Nephron progenitor cell (in vitro differentiated cells): ENCODE data around the gene AKAP12.
"Not testable (repeated sequence)": the region's sequence is repeated elsewhere in the genome, so short reads cannot be mapped to it uniquely, and the experiment has no call there.

Experiments used
- DNase-seq: peaks from one replicate; pipeline ENCODE4 v3.0.0; 2021
- H3K27ac Mint-ChIP-seq: 2 replicates; pipeline ENCODE4 v1.8.0; 2021; ENCODE audit warnings: mild to moderate bottlenecking, moderate library complexity, mixed read lengths
- H3K27me3 Mint-ChIP-seq: 2 replicates; pipeline ENCODE4 v1.8.0; 2021; ENCODE audit warnings: mild to moderate bottlenecking, low read depth, mixed read lengths; ENCODE audit not compliant: poor library complexity
- H3K36me3 Mint-ChIP-seq: 2 replicates; pipeline ENCODE4 v1.8.0; 2021; ENCODE audit warnings: low read depth, mixed read lengths
- H3K4me1 Mint-ChIP-seq: 2 replicates; pipeline ENCODE4 v1.8.0; 2021; ENCODE audit warnings: mixed read lengths
- H3K4me3 Mint-ChIP-seq: 2 replicates; pipeline ENCODE4 v1.8.0; 2021; ENCODE audit warnings: mild to moderate bottlenecking, moderate library complexity, mixed read lengths
- H3K9me3 Mint-ChIP-seq: 2 replicates; pipeline ENCODE4 v1.8.0; 2021; ENCODE audit warnings: mild to moderate bottlenecking, moderate library complexity, mixed read lengths
- TF ChIP-seq, protein P1 (sequence below): fragments of 200-600 bp; sonication (generic); IDR thresholded peaks from 2 replicates; pipeline ENCODE4 v1.5.0; 2021; ENCODE audit warnings: antibody characterized with exemption

Gene AKAP12

GRCh38 chr6:151338651-151339200 lies 99.0 kb downstream of the AKAP12 start:
- H3K27me3 Mint-ChIP-seq = no peaks in the 10 kb centered on the region
- TF ChIP-seq, protein P1, sequence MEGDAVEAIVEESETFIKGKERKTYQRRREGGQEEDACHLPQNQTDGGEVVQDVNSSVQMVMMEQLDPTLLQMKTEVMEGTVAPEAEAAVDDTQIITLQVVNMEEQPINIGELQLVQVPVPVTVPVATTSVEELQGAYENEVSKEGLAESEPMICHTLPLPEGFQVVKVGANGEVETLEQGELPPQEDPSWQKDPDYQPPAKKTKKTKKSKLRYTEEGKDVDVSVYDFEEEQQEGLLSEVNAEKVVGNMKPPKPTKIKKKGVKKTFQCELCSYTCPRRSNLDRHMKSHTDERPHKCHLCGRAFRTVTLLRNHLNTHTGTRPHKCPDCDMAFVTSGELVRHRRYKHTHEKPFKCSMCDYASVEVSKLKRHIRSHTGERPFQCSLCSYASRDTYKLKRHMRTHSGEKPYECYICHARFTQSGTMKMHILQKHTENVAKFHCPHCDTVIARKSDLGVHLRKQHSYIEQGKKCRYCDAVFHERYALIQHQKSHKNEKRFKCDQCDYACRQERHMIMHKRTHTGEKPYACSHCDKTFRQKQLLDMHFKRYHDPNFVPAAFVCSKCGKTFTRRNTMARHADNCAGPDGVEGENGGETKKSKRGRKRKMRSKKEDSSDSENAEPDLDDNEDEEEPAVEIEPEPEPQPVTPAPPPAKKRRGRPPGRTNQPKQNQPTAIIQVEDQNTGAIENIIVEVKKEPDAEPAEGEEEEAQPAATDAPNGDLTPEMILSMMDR = no peak
- H3K27ac Mint-ChIP-seq = no peak overlapping the region
- no peak overlapping the region for H3K4me3 Mint-ChIP-seq
- no peaks in the 10 kb centered on the region for H3K9me3 Mint-ChIP-seq
- H3K4me1 Mint-ChIP-seq = peaks cover 26% of the 10 kb centered on the region
- no peak for DNase-seq
- H3K36me3 Mint-ChIP-seq = peaks cover 61% of the 10 kb centered on the region

GRCh38 chr6:151339369-151339768 lies 99.6 kb downstream of the AKAP12 start:
- H3K4me3 Mint-ChIP-seq = no peak overlapping the region
- peak overlapping the region; percentile 4 for H3K27ac Mint-ChIP-seq
- no peak for DNase-seq
- H3K27me3 Mint-ChIP-seq = no peaks in the 10 kb centered on the region
- H3K4me1 Mint-ChIP-seq = peaks cover 22% of the 10 kb centered on the region
- TF ChIP-seq, protein P1 = no peak
- H3K36me3 Mint-ChIP-seq = peaks cover 62% of the 10 kb centered on the region
- H3K9me3 Mint-ChIP-seq = no peaks in the 10 kb centered on the region

- Mint-ChIP-seq H3K27ac (no peak overlapping the region), H3K27me3 (no peaks in the 10 kb centered on the region)
Observed at GRCh38 chr6:151340219-151340978, 100.6 kb downstream of the AKAP12 start.

DNA sequence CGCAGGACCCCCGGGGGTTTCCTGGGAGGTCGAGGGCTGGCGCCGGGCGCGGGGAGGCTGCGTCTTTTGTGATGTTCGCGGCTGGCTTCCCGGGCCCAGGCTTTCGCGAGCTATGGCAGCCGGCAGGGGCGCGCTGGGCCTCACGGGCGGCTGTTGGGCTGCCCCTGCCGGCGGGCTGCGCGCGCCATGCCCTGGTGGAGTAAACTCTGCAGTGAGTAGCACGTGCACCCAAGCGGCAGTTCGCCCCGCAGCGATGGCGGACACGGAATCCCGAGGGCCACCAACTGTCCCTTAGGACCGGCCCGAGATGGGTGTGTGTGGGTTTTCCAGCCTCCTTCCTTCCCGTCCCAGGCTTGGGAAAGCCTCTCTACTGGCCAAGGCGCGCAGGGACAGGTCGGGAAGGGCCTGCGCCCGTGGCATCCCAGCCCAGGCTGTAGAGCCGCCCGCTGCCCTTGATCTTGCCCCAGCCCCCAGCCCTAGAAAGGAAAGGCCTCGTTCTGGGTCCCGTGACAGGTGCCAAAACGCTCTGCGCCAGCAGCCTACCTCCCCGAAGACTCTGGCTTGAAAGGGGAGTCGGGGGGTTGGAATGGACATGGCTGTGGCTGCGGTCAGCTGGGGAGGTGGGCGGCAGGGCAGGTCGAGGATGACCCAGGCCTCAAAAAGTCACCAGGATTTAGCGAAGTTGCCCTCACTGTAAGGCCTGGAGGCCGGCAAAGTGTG lies 101.9 kb downstream of the AKAP12 start:
- Mint-ChIP-seq H3K27me3 (no peaks in the 10 kb centered on the region), H3K9me3 (no peaks in the 10 kb centered on the region), H3K27ac (peak overlapping the region; percentile 84), H3K36me3 (peaks cover 63% of the 10 kb centered on the region), H3K4me3 (no peak overlapping the region), H3K4me1 (peaks cover 16% of the 10 kb centered on the region)
- TF ChIP-seq, protein P1 = no peak
- DNase-seq = no peak

More at GRCh38 chr6:151340219-151340978, 100.6 kb downstream of the AKAP12 start:
- peaks cover 58% of the 10 kb centered on the region for H3K36me3 Mint-ChIP-seq
- TF ChIP-seq, protein P1 = no peak
- no peaks in the 10 kb centered on the region for H3K9me3 Mint-ChIP-seq
- H3K4me3 Mint-ChIP-seq = no peak overlapping the region
- peaks cover 19% of the 10 kb centered on the region for H3K4me1 Mint-ChIP-seq
- DNase-seq = no peak

GRCh38 chr6:151342750-151343149 lies 103.0 kb downstream of the AKAP12 start:
- not testable (repeated sequence) for H3K27me3 Mint-ChIP-seq, H3K27ac Mint-ChIP-seq, DNase-seq, H3K4me3 Mint-ChIP-seq, H3K9me3 Mint-ChIP-seq
- Mint-ChIP-seq H3K36me3 (peaks cover 68% of the 10 kb centered on the region), H3K4me1 (peaks cover 17% of the 10 kb centered on the region)

GRCh38 chr6:151349651-151350270 lies 110.0 kb downstream of the AKAP12 start:
- Mint-ChIP-seq H3K4me3 (no peak overlapping the region), H3K36me3 (peaks cover 21% of the 10 kb centered on the region), H3K4me1 (peaks cover 22% of the 10 kb centered on the region), H3K27ac (peak overlapping the region; percentile 85), H3K27me3 (peaks cover 4% of the 10 kb centered on the region), H3K9me3 (peaks cover 3% of the 10 kb centered on the region)
- DNase-seq = no peak
- TF ChIP-seq, protein P1 = no peak
